AG10803 (cell line): ENCODE data around the gene TNS3.

ENCODE experiments used
- DNase-seq: peaks from one replicate; pipeline ENCODE4 v3.0.0; 2010; ENCODE audit warnings: low read depth
- H3K4me3 ChIP-seq: 2 replicates; pipeline ENCODE4 v1.5.1; 2011; ENCODE audit warnings: mild to moderate bottlenecking, low read length, control low read depth
- CTCF ChIP-seq: conservative IDR thresholded peaks from 2 replicates; pipeline ENCODE4 v1.5.1; 2011; ENCODE audit warnings: mild to moderate bottlenecking, low read length, control low read depth, inconsistent platforms

Gene TNS3

GRCh38 chr7:47333959-47334358 is 248.0 kb downstream of the TNS3 start:
- TF ChIP-seq CTCF, result no peak
- H3K4me3 ChIP-seq, result no peak overlapping the region
- DNase-seq, result no peak

- no peak overlapping the region for H3K4me3 ChIP-seq
- TF ChIP-seq CTCF, result no peak
Measured at GRCh38 chr7:47333554-47333887, 248.4 kb downstream of the TNS3 start.

GRCh38 chr7:47332681-47333553 is 249.0 kb downstream of the TNS3 start:
- no peak for DNase-seq
- no peak for TF ChIP-seq CTCF
- no peak overlapping the region for H3K4me3 ChIP-seq

More at GRCh38 chr7:47333554-47333887, 248.4 kb downstream of the TNS3 start:
- DNase-seq, result no peak

GRCh38 chr7:47332213-47332612 is 249.7 kb downstream of the TNS3 start:
- no peak for DNase-seq
- no peak for TF ChIP-seq CTCF
- H3K4me3 ChIP-seq, result no peak overlapping the region

GRCh38 chr7:47331179-47331565 is 250.7 kb downstream of the TNS3 start:
- no peak for DNase-seq
- no peak overlapping the region for H3K4me3 ChIP-seq
- TF ChIP-seq CTCF, result no peak

GRCh38 chr7:47330561-47331178 is 251.2 kb downstream of the TNS3 start:
- TF ChIP-seq CTCF, result no peak
- H3K4me3 ChIP-seq, result no peak overlapping the region
- DNase-seq, result no peak

GRCh38 chr7:47330026-47330425 is 251.9 kb downstream of the TNS3 start:
- no peak overlapping the region for H3K4me3 ChIP-seq
- no peak for DNase-seq
- no peak for TF ChIP-seq CTCF
